ENCODE results near the gene EDIL3.

GRCh38 chr5:84249918-84250630, 134.6 kb downstream of the EDIL3 start:
- TF ChIP-seq CTCF (conservative IDR thresholded peaks at IDR 0.05; ENCODE audit: low read length) (no peak), EZH2phosphoT487 (IDR thresholded peaks at IDR 0.05; ENCODE audit: borderline replicate concordance, low read depth, low read length) (no peak)
